H1 (cell line): ENCODE measurements around the gene SFXN4. TPM values are rescaled to one million over a fixed set of nuclear protein-coding genes. Genes with fewer than 3 reads are reported as not detected.
"Not testable (repeated sequence)": the region's sequence is repeated elsewhere in the genome, so short reads cannot be mapped to it uniquely, and the experiment has no call there.

Source experiments
- CTCF ChIA-PET: fragments of 300-600 bp; sonication (Branson Sonifier 250); formaldehyde crosslinking; loops from one replicate; lab custom pipeline; 2021; ENCODE audit not compliant: partially characterized antibody; lab: Charles Lee
- POLR2A ChIA-PET: fragments of 300-600 bp; sonication (Branson Sonifier 250); formaldehyde crosslinking; loops from one replicate; lab custom pipeline; 2021; ENCODE audit warnings: inconsistent platforms; ENCODE audit not compliant: partially characterized antibody; lab: Charles Lee
- DNase-seq, 2 experiments: peaks; one replicate each; pipeline versions ENCODE4 v3.0.0 to v3.0.0-alpha.2; 2010 to 2022; ENCODE audit warnings: low spot score in 2 of 2, low read depth in 1 of 2, mixed read lengths in 1 of 2
- FAIRE-seq: peaks from 2 replicates; lab custom pipeline; 2011; peaks lifted over from hg19 to GRCh38; lab: Jason Lieb, UNC
- H2AFZ ChIP-seq: 2 replicates; pipeline ENCODE4 v1.8.1; 2012; ENCODE audit warnings: low read length, inconsistent platforms
- H2AK5ac ChIP-seq: 2 replicates; pipeline ENCODE4 v1.6.1; 2013; ENCODE audit warnings: low read depth, low read length
- H2BK120ac ChIP-seq: replicated peaks from 2 replicates; pipeline ENCODE3; 2013; ENCODE audit warnings: low read depth, low read length, inconsistent platforms
- H2BK12ac ChIP-seq: 2 replicates; pipeline ENCODE4 v1.6.1; 2013; ENCODE audit warnings: low read depth, low read length
- H2BK15ac ChIP-seq: 2 replicates; pipeline ENCODE4 v1.6.1; 2013; ENCODE audit warnings: low read length
- H2BK20ac ChIP-seq: 2 replicates; pipeline ENCODE4 v1.6.1; 2013; ENCODE audit warnings: low read length
- H2BK5ac ChIP-seq: 2 replicates; pipeline ENCODE4 v1.6.1; 2013; ENCODE audit warnings: low read depth, low read length
- H3K14ac ChIP-seq: 2 replicates; pipeline ENCODE4 v1.6.1; 2013; ENCODE audit warnings: inconsistent platforms; ENCODE audit not compliant: insufficient read length
- H3K18ac ChIP-seq: 2 replicates; pipeline ENCODE4 v1.6.1; 2013; ENCODE audit warnings: low read length; ENCODE audit errors: extremely low read depth
- H3K23ac ChIP-seq: 2 replicates; pipeline ENCODE4 v1.6.1; 2013; ENCODE audit warnings: inconsistent platforms; ENCODE audit not compliant: insufficient read length
- H3K23me2 ChIP-seq: 2 replicates; pipeline ENCODE4 v1.6.1; 2013; ENCODE audit warnings: low read depth, low read length
- H3K27ac ChIP-seq: 2 replicates; pipeline ENCODE4 v1.6.1; 2011; ENCODE audit warnings: low read depth, low read length, inconsistent platforms
- H3K27me3 ChIP-seq, 4 experiments: replicated peaks in 1 of 4; 1 replicate in 1 of 4; 2 replicates in 3 of 4; pipeline versions ENCODE4 v1.6.1 to v1.8.1; 2011 to 2013; ENCODE audit warnings: low read length in 3 of 4, mild to moderate bottlenecking in 3 of 4, inconsistent platforms in 2 of 4, mixed read lengths in 2 of 4, moderate library complexity in 1 of 4; ENCODE audit not compliant: control insufficient read depth in 3 of 4, insufficient read depth in 3 of 4; ENCODE audit errors: extremely low read depth in 1 of 4
- H3K36me3 ChIP-seq, 4 experiments: 2 replicates each; pipeline versions ENCODE4 v1.6.1 to v1.8.1; 2011 to 2013; ENCODE audit warnings: mild to moderate bottlenecking in 4 of 4, low read length in 3 of 4, moderate library complexity in 2 of 4, control low read depth in 1 of 4, inconsistent platforms in 1 of 4; ENCODE audit not compliant: insufficient read depth in 4 of 4, control insufficient read depth in 2 of 4
- H3K4ac ChIP-seq: replicated peaks from 2 replicates; pipeline ENCODE3; 2013; ENCODE audit warnings: low read length, low read depth, mixed read lengths, inconsistent platforms; ENCODE audit not compliant: insufficient read length
- H3K4me1 ChIP-seq, 4 experiments: replicated peaks in 1 of 4; 1 replicate in 1 of 4; 2 replicates in 3 of 4; pipeline versions ENCODE4 v1.6.1 to v1.8.1; 2011 to 2013; ENCODE audit warnings: low read length in 3 of 4, inconsistent platforms in 2 of 4, mixed read lengths in 1 of 4; ENCODE audit not compliant: insufficient read depth in 4 of 4, control insufficient read depth in 3 of 4
- H3K4me2 ChIP-seq, 2 experiments: 2 replicates each; pipeline versions ENCODE4 v1.6.1 to v1.8.1; 2011 to 2013; ENCODE audit warnings: low read depth in 2 of 2, low read length in 2 of 2, control low read depth in 1 of 2, inconsistent platforms in 1 of 2, mild to moderate bottlenecking in 1 of 2; ENCODE audit not compliant: insufficient read depth in 1 of 2
- H3K4me3 ChIP-seq, 4 experiments: fragments of 200-600, 300-600 bp in 1 of 4; sonication (generic), shearing (Covaris generic), sonication (Bioruptor Twin) in 1 of 4; 2 replicates each; pipeline versions ENCODE4 v1.5.1 to v1.8.1; 2011 to 2016; ENCODE audit warnings: low read length in 4 of 4, low read depth in 3 of 4, control low read depth in 2 of 4, inconsistent platforms in 2 of 4, mild to moderate bottlenecking in 2 of 4, mixed read lengths in 1 of 4, moderate library complexity in 1 of 4; ENCODE audit not compliant: insufficient read depth in 2 of 4; ENCODE audit errors: extremely low read depth in 1 of 4
- H3K56ac ChIP-seq: replicated peaks from 2 replicates; pipeline ENCODE3; 2013; ENCODE audit warnings: low read depth, mild to moderate bottlenecking, mixed read lengths, low read length, inconsistent platforms; ENCODE audit not compliant: insufficient read length
- H3K79me1 ChIP-seq: 2 replicates; pipeline ENCODE4 v1.6.1; 2013; ENCODE audit warnings: low read depth, low read length, control low read depth
- H3K79me2 ChIP-seq, 2 experiments: 2 replicates each; pipeline versions ENCODE4 v1.6.1 to v1.8.1; 2012 to 2013; ENCODE audit warnings: low read length in 2 of 2, mild to moderate bottlenecking in 2 of 2, inconsistent platforms in 1 of 2; ENCODE audit not compliant: insufficient read depth in 2 of 2, control insufficient read depth in 1 of 2
- H3K9ac ChIP-seq, 4 experiments: replicated peaks in 1 of 4; 1 replicate in 1 of 4; 2 replicates in 3 of 4; pipeline versions ENCODE4 v1.6.1 to v1.8.1; 2011 to 2013; ENCODE audit warnings: low read depth in 3 of 4, low read length in 3 of 4, control low read depth in 2 of 4, mild to moderate bottlenecking in 2 of 4, moderate library complexity in 2 of 4, inconsistent platforms in 1 of 4; ENCODE audit errors: extremely low read depth in 1 of 4
- H3K9me3 ChIP-seq, 2 experiments: 2 replicates each; pipeline versions ENCODE4 v1.6.1 to v1.8.1; 2012 to 2013; ENCODE audit warnings: mild to moderate bottlenecking in 2 of 2, moderate library complexity in 2 of 2, control low read depth in 1 of 2, inconsistent platforms in 1 of 2, low read depth in 1 of 2, low read length in 1 of 2, mixed read lengths in 1 of 2; ENCODE audit not compliant: insufficient read depth in 2 of 2
- H4K20me1 ChIP-seq, 2 experiments: replicated peaks in 1 of 2; 2 replicates each; pipeline versions ENCODE3 to v1.8.1; 2011 to 2013; ENCODE audit warnings: inconsistent platforms in 2 of 2, low read length in 2 of 2, mild to moderate bottlenecking in 1 of 2; ENCODE audit not compliant: insufficient read depth in 2 of 2, control insufficient read depth in 1 of 2
- H4K5ac ChIP-seq: 2 replicates; pipeline ENCODE4 v1.6.1; 2013; ENCODE audit warnings: low read length, low read depth, mixed read lengths, inconsistent platforms; ENCODE audit not compliant: insufficient read length
- H4K8ac ChIP-seq: 2 replicates; pipeline ENCODE4 v1.8.0; 2013; ENCODE audit warnings: mild to moderate bottlenecking, moderate library complexity, low read length, inconsistent platforms; ENCODE audit not compliant: insufficient read depth; ENCODE audit errors: extremely low read depth
- H4K91ac ChIP-seq: replicated peaks from 2 replicates; pipeline ENCODE3; 2013; ENCODE audit warnings: low read length, mixed read lengths, inconsistent platforms; ENCODE audit not compliant: insufficient read length
- WGBS, 2 experiments: shearing (Covaris generic) in 1 of 2; methylation state at CpG; one replicate each; pipeline versions ENCODE4 v1.1.6 to v1.1.7; 2013 to 2015; ENCODE audit warnings: low lambda C conversion rate in 2 of 2, mixed read lengths in 2 of 2, inconsistent platforms in 1 of 2, low coverage in 1 of 2, missing lambda C conversion rate in 1 of 2; ENCODE audit not compliant: insufficient replicate concordance in 2 of 2, insufficient coverage in 1 of 2, insufficient read length in 1 of 2; ENCODE audit errors: extremely low coverage in 1 of 2, missing lambda C conversion rate in 1 of 2; 5-methylcytosine and 5-hydroxymethylcytosine counted together
- polyA plus RNA-seq, 7 experiments: library from polyadenylated mRNA; depleted of rRNA in 3 of 7; stranded (reverse) in 5 of 7; unstranded in 2 of 7; fragments of >200 nt in 5 of 7; fragments of 200-250 nt in 2 of 7; gene quantifications; 1 replicate in 5 of 7; 2 replicates in 1 of 7; 4 replicates in 1 of 7; pipeline versions ENCODE4 v1.2.1 to v1.2.3, GENCODE V29; 2011 to 2013; ENCODE audit warnings: missing spikeins in 2 of 7, mixed read lengths in 2 of 7
- total RNA-seq: library from RNA; stranded (reverse); fragmentation: NEBNext Ultra II Directional; extraction: Animal tissue kit (Norgen Biotek cat#: 25700); gene quantifications from 2 replicates; pipeline ENCODE4 v1.2.1, GENCODE V29; 2021

The SFXN4 gene
- total and polyA plus RNA-seq, 2 of the 8 experiments (the other 6 are each of a cell fraction or from before 2014, with no cell fraction given), result 15.4 to 21.6 TPM

DNA sequence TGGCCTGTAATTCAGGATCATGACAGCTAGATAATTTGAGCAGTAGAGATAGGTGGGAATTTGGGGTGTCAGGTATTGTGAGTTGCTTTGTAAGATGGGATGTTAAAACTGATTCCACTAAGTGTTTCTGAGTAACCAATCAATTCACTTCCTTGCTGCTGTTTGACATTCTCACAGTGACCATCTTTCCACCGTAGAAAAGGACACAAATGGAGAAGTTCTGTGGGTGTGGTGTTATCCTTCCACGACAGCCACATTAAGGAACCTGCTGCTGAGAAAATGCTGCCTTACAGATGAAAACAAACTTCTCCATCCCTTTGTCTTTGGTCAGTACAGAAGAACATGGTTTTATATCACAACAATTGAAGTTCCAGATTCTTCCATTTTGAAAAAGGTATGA, 57.7 kb downstream of the SFXN4 start:
- H3K27me3 ChIP-seq, H2BK120ac ChIP-seq, H2BK12ac ChIP-seq, H3K14ac ChIP-seq, H2BK20ac ChIP-seq, H4K91ac ChIP-seq, H3K27ac ChIP-seq, H3K79me1 ChIP-seq, H3K23me2 ChIP-seq, H4K20me1 ChIP-seq, H3K18ac ChIP-seq, H3K4me3 ChIP-seq, DNase-seq, H2AK5ac ChIP-seq, H4K8ac ChIP-seq, FAIRE-seq, H2BK15ac ChIP-seq, H4K5ac ChIP-seq, H3K4me2 ChIP-seq, CTCF ChIA-PET, H3K4ac ChIP-seq, H3K9ac ChIP-seq, H3K56ac ChIP-seq, H3K9me3 ChIP-seq, POLR2A ChIA-PET, H2BK5ac ChIP-seq, H3K23ac ChIP-seq, H2AFZ ChIP-seq, H3K4me1 ChIP-seq: not testable (repeated sequence)
- H3K36me3 ChIP-seq, result peaks cover 6 to 42% (median 17%) of the 10 kb centered on the region in 4 experiments
- WGBS, 2 experiments, result 87% methylated on average over 2 of the region's 2 CpGs; no CpG with 5 or more reads in 1 of the 2 experiments
- peaks cover 0 to 14% of the 10 kb centered on the region in 2 experiments; a peak in 2 of 4 replicates for H3K79me2 ChIP-seq

DNA sequence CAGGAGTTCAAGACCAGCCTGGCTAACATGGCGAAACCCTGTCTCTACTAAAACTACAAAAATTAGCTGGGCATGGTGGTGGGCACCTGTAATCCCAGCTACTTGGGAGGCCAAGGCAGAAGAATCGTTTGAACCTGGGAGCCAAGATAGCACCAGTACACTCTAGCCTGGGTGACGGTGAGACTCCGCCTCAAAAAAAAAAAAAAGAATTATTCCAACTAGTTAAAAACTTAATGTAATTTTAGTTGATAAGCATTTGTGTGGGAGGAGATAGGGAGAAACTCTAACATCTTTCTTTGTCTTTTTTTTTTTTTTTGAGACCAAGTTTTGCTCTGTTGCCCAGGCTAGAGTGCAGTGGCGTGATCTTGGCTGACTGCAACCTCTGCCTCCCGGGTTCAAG, 58.4 kb downstream of the SFXN4 start:
- H3K14ac ChIP-seq, DNase-seq, H4K8ac ChIP-seq, H2AFZ ChIP-seq, H4K5ac ChIP-seq, H4K91ac ChIP-seq, CTCF ChIA-PET, H3K23me2 ChIP-seq, FAIRE-seq, H2BK5ac ChIP-seq, H3K4ac ChIP-seq, H2AK5ac ChIP-seq, H3K56ac ChIP-seq, H2BK12ac ChIP-seq, H3K79me1 ChIP-seq, H2BK20ac ChIP-seq, H3K4me1 ChIP-seq, H3K9ac ChIP-seq, H3K23ac ChIP-seq, H3K9me3 ChIP-seq, H2BK120ac ChIP-seq, H3K27ac ChIP-seq, H3K4me3 ChIP-seq, H3K27me3 ChIP-seq, H4K20me1 ChIP-seq, H3K18ac ChIP-seq, H3K4me2 ChIP-seq, H2BK15ac ChIP-seq: not testable (repeated sequence)
- peaks cover 4 to 36% (median 14%) of the 10 kb centered on the region in 4 experiments for H3K36me3 ChIP-seq
- peaks cover 0 to 14% of the 10 kb centered on the region in 2 experiments; a peak in 2 of 4 replicates for H3K79me2 ChIP-seq
- WGBS, 2 experiments, result 92% methylated on average over 6 of the region's 6 CpGs; no CpG with 5 or more reads in 1 of the 2 experiments
- POLR2A ChIA-PET, result interaction anchor here (1.5 kb wide), 1 partner anchor 9 kb away, joined by 8 read pairs; no protein-coding TSS in a partner anchor
